ENCODE data around the gene MGAT4A.

Gene MGAT4A

DNA sequence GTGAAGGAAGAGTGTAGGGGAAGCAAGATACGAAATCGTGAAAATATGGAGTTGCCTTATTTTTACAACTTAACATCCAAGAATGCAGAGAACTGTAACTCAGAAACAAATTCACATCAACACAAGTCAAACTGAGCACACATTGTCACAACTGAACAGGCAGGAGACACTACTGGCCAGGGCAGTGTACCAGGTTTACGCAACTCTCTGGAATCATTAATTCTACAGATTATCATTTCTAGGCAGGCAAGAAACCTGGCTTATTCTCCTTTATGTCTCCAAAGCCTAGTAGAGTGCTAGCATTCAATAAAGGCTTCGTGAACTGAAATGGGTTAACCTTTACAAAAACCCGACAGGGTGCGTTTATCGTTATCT lies 123.2 kb downstream of the MGAT4A start:
- H3K4me3 ChIP-seq (ENCODE audit: low read length): peak overlapping the region; percentile 89
- peak; percentile 9 for DNase-seq (ENCODE audit: low read depth)
- TF ChIP-seq, protein P1, sequence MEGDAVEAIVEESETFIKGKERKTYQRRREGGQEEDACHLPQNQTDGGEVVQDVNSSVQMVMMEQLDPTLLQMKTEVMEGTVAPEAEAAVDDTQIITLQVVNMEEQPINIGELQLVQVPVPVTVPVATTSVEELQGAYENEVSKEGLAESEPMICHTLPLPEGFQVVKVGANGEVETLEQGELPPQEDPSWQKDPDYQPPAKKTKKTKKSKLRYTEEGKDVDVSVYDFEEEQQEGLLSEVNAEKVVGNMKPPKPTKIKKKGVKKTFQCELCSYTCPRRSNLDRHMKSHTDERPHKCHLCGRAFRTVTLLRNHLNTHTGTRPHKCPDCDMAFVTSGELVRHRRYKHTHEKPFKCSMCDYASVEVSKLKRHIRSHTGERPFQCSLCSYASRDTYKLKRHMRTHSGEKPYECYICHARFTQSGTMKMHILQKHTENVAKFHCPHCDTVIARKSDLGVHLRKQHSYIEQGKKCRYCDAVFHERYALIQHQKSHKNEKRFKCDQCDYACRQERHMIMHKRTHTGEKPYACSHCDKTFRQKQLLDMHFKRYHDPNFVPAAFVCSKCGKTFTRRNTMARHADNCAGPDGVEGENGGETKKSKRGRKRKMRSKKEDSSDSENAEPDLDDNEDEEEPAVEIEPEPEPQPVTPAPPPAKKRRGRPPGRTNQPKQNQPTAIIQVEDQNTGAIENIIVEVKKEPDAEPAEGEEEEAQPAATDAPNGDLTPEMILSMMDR (conservative IDR thresholded peaks at IDR 0.05; ENCODE audit: low read length): no peak

DNA sequence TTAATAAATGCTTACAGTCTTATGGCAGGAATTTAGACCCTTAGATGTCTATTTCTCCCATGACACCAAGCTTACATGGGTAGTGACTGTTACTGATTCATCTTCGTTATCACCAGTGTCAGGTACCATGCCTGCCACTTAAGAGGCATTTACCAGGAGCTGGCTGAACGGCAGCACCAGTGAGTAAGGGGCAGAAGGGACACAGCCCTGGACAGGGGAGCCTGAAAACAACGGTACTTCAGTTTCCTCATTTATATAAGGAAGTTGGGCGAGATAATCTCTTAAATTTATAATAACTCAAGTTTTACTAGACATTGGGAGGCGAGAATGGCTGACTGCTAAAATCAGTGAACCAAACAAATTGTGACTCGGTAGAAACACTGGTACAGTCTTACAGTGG lies 123.8 kb downstream of the MGAT4A start:
- TF ChIP-seq, protein P1 (conservative IDR thresholded peaks at IDR 0.05; ENCODE audit: low read length): no peak
- no peak for DNase-seq (ENCODE audit: low read depth)
- H3K4me3 ChIP-seq (ENCODE audit: low read length): peak overlapping the region; percentile 89

DNA sequence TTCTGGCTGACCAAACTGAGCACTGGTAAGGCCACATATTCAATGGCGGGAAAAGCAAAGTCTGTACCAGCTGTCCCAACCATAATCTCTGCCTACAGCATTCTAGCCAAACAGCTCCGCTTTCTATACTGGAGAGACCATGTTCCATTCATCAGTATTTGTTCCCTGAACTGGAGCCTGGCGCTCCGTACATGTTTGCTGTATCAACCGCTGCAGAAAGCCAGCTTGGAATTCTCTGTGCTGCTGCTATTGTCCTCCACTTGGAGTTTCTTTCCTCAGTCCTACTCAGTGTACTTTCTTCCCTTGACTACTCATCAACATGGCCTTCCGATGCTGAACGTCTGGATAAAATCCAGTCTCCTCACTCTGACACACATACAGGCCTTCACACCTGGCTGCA lies 124.5 kb downstream of the MGAT4A start:
- TF ChIP-seq, protein P1 (conservative IDR thresholded peaks at IDR 0.05; ENCODE audit: low read length): no peak
- no peak overlapping the region for H3K4me3 ChIP-seq (ENCODE audit: low read length)
- DNase-seq (ENCODE audit: low read depth): no peak

DNA sequence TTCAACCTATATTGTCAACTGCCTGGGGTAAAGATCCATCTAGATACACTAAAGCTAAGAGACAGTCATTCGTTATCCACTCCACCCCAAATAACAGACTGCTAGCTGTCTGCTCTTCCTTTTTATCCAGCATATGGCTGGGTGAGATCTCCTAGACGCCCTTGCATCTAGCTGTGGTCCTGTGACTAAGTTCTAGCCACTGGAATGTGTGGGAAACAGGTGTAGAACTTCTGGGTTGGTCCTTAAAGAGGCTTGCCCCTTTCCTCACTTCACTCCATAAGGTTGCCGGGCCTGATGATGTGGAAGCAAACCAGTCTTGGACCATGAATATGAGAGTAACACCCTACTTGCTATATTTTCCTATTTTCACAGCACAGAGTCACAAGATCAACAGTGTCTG lies 125.9 kb downstream of the MGAT4A start:
- peak; percentile 3 for DNase-seq (ENCODE audit: low read depth)
- TF ChIP-seq, protein P1 (conservative IDR thresholded peaks at IDR 0.05; ENCODE audit: low read length): no peak
- H3K4me3 ChIP-seq (ENCODE audit: low read length): no peak overlapping the region

DNA sequence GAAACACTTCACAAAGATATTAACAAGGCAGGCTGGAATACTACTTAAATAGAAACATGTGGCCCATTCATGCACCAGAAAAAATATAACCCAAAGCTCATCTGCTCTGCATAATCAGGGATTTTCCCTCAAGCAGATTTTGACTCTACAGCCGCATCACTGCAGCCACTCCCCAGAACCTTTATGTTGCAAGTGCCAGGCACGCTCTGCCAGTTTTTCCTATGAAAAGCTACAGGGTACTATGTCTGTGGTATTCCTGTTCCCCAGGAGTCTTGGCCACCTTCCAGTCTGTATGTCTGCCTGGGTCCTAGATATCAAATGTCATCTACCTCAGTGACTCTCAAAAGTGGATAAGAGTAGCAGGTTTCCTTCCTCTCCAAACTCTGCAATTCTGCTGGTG lies 126.4 kb downstream of the MGAT4A start:
- H3K4me3 ChIP-seq (ENCODE audit: low read length): no peak overlapping the region
- TF ChIP-seq, protein P1 (conservative IDR thresholded peaks at IDR 0.05; ENCODE audit: low read length): no peak
- DNase-seq (ENCODE audit: low read depth): peak; percentile 8

DNA sequence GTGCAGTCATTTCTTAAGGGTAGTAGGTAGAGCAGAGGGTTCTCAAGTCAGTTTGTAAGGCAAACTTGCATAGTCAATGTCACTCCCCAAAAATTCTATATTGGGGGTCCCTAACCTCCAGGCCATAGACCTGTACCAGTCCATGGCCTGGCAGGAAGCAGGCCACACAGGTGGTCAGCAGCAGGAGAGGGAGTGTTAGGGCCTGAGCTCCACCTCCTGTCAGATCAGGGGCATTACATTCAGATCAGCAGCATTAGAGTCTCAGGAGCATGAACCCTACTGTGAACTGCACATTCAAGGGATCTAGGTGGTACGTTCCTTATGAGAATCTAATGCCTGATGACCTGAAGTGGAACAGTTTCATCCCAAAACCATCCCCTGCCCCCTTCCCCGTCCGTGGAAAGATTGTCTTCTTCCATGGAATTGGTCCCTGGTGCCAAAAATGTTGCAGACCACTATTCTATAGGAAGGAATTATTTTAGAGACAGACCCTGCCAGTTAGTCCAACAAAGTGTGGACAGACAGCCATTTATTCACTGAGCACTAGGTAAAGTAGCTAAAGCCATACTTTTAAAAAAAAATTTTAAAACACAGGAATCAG lies 129.3 kb downstream of the MGAT4A start:
- DNase-seq (ENCODE audit: low read depth): peak; percentile 34

More for the DNA sequence above, 129.3 kb downstream of the MGAT4A start:
- no peak overlapping the region for H3K4me3 ChIP-seq (ENCODE audit: low read length)
- TF ChIP-seq, protein P1 (conservative IDR thresholded peaks at IDR 0.05; ENCODE audit: low read length): peak; percentile 62

All from AG10803 (cell line).